SJSA1 (cell line): Measurements from ENCODE around the gene DNAH11. TPM values are rescaled to one million over a fixed set of nuclear protein-coding genes. Genes with fewer than 3 reads are reported as not detected.
"Not testable (repeated sequence)": the region's sequence is repeated elsewhere in the genome, so short reads cannot be mapped to it uniquely, and the experiment has no call there.

Experiments used
- DNase-seq, 2 experiments: peaks; one replicate each; pipeline ENCODE4 v3.0.0-alpha.2; 2015 to 2020; ENCODE audit warnings: low spot score in 2 of 2, low read depth in 1 of 2
- H3K27ac ChIP-seq: fragments of 250-450 bp; sonication (Bioruptor Pico); 2 replicates; pipeline ENCODE4 v1.5.1; 2020; ENCODE audit warnings: mild to moderate bottlenecking, moderate library complexity
- H3K27me3 ChIP-seq: fragments of 250-450 bp; sonication (Bioruptor Pico); replicated peaks from 2 replicates; pipeline ENCODE4 v1.5.1; 2020; ENCODE audit warnings: mild to moderate bottlenecking, moderate library complexity
- H3K36me3 ChIP-seq: fragments of 250-450 bp; sonication (Bioruptor Pico); 2 replicates; pipeline ENCODE4 v1.5.1; 2020; ENCODE audit warnings: mild to moderate bottlenecking
- H3K4me1 ChIP-seq: fragments of 250-450 bp; sonication (Bioruptor Pico); replicated peaks from 2 replicates; pipeline ENCODE4 v1.6.1; 2021; ENCODE audit warnings: mild to moderate bottlenecking
- H3K4me3 ChIP-seq: fragments of 250-450 bp; sonication (Bioruptor Pico); 2 replicates; pipeline ENCODE4 v1.5.1; 2020; ENCODE audit warnings: mild to moderate bottlenecking
- H3K9me3 ChIP-seq: fragments of 250-450 bp; sonication (Bioruptor Pico); replicated peaks from 2 replicates; pipeline ENCODE4 v1.5.1; 2020; ENCODE audit warnings: mild to moderate bottlenecking
- total RNA-seq: library from RNA; depleted of rRNA; stranded (reverse); fragments of >200 nt; shearing (Covaris generic); gene quantifications from 2 replicates; pipeline ENCODE4 v1.2.3, GENCODE V29; 2014

Gene DNAH11
- total RNA-seq, 1 experiment from 2014 or later: 13.1 TPM

- not testable (repeated sequence) for H3K4me1 ChIP-seq, H3K4me3 ChIP-seq, H3K27me3 ChIP-seq, H3K36me3 ChIP-seq, H3K27ac ChIP-seq, H3K9me3 ChIP-seq, DNase-seq
Observed at GRCh38 chr7:21533646-21534045, 9.2 kb upstream of the DNAH11 start.

GRCh38 chr7:21536445-21537118 is 6.3 kb upstream of the DNAH11 start:
- H3K4me3 ChIP-seq, H3K36me3 ChIP-seq, H3K27ac ChIP-seq, H3K9me3 ChIP-seq, DNase-seq, H3K4me1 ChIP-seq, H3K27me3 ChIP-seq: not testable (repeated sequence)

DNA sequence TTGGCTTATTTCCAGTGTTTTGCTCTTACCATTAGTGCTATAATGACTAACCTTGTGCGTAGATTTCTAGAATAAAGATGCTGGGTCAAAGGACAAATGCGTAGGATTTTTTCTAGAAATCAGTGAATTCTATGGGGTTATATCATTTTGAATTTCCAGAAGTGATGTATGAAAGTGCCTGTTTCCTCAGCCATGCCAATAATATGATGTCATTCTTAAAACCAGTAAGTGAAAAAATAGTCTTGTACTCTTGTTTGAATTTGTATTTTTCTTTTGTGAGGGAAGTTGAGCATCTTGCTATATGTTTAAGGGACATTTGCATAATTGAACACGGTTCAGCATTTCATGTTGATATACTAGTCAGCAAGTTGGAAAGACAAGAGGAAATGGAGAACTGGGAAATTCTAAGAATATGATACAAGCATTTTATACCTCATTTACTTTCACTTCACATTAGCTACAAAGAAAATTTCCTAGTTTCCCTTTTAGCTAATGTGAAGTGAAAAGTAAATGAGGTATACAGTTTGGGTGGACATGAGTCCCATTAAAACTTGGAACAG is 3.8 kb upstream of the DNAH11 start:
- Histone ChIP-seq H3K4me1 (peaks cover 12% of the 10 kb centered on the region), H3K9me3 (peaks cover 3% of the 10 kb centered on the region; the same call in 1 of the 2 replicates), H3K27ac (no peak overlapping the region), H3K4me3 (no peak overlapping the region), H3K36me3 (no peaks in the 10 kb centered on the region), H3K27me3 (peaks cover 11% of the 10 kb centered on the region; the same call in 1 of the 2 replicates)
- no peak for DNase-seq

- DNase-seq: peak in 1 of 2 experiments; percentile 5
Observed at GRCh38 chr7:21543528-21544302, 876 bp downstream of the DNAH11 start.

DNA sequence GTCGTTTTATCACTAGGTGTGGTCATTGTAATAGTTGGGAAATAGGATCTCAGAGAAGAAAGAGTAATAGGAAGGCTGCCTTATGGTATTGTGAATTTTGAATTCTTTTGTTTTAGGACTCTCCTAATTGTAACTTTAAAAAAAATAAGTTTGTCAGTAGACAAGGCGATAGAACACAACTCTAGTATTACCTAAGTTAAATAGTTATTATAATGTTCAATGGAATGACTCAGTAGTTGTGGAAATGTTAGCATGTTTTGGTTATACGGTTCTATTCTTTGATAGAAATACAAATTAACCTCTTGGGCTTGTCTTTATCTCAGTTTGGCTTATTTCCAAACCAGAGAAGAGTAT is 1.4 kb downstream of the DNAH11 start:
- H3K36me3 ChIP-seq: no peaks in the 10 kb centered on the region
- H3K4me1 ChIP-seq: peaks cover 12% of the 10 kb centered on the region
- H3K9me3 ChIP-seq: peaks cover 3% of the 10 kb centered on the region; the same call in 1 of the 2 replicates
- no peak overlapping the region for H3K27ac ChIP-seq
- no peak for DNase-seq
- H3K4me3 ChIP-seq: no peak overlapping the region
- H3K27me3 ChIP-seq: peaks cover 23% of the 10 kb centered on the region

More at GRCh38 chr7:21543528-21544302, 876 bp downstream of the DNAH11 start:
- Histone ChIP-seq H3K9me3 (peaks cover 3% of the 10 kb centered on the region; the same call in 1 of the 2 replicates), H3K4me3 (peak overlapping the region; percentile 41), H3K36me3 (no peaks in the 10 kb centered on the region), H3K27ac (no peak overlapping the region), H3K4me1 (peaks cover 12% of the 10 kb centered on the region), H3K27me3 (peaks cover 23% of the 10 kb centered on the region)

DNA sequence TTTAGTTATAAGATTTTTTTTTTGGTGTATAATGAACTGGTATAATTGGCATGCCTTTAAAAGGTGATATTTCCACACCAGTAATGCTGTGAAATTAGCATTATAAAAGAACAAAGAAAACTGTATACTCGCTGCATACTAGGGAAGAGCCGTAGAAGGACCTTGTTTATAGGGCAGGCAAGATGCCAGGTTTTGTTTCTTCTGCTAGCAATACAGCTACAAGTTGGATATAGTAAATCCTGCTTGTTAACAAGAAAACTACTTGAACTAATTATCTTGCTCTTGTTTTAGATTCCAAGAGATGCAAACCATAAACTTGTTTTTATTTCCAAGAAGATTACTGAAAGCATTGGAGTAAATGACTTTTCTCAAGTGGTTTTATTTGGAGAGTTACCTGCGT is 1.9 kb downstream of the DNAH11 start:
- Histone ChIP-seq H3K4me1 (peaks cover 12% of the 10 kb centered on the region), H3K27me3 (peaks cover 23% of the 10 kb centered on the region), H3K4me3 (no peak overlapping the region), H3K9me3 (peaks cover 3% of the 10 kb centered on the region; the same call in 1 of the 2 replicates), H3K36me3 (no peaks in the 10 kb centered on the region), H3K27ac (no peak overlapping the region)
- peak in 1 of 2 experiments; percentile 7 for DNase-seq

DNA sequence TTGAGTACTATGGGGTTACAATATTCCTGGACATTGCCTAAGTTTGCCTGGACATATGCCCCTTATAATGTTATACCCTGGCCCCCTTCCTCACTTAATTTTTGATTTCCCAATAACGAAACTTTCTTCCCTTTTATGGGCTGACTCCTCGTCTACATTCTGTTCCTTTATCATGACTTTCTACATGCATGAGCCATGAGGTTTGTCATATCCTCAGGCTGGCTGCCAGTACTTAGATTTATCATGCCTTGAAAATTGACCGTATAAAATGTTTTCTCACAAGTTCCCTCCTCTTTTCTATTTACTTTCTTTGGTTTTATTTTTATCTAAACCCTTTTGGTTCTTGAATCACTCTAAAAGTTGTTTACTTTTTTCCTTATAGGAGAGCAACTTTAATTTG is 4.7 kb downstream of the DNAH11 start:
- DNase-seq: no peak
- H3K27me3 ChIP-seq: peaks cover 23% of the 10 kb centered on the region
- H3K27ac ChIP-seq: no peak overlapping the region
- no peak overlapping the region for H3K4me3 ChIP-seq
- no peaks in the 10 kb centered on the region for H3K36me3 ChIP-seq
- peaks cover 12% of the 10 kb centered on the region for H3K4me1 ChIP-seq
- peaks cover 3% of the 10 kb centered on the region; the same call in 1 of the 2 replicates for H3K9me3 ChIP-seq

DNA sequence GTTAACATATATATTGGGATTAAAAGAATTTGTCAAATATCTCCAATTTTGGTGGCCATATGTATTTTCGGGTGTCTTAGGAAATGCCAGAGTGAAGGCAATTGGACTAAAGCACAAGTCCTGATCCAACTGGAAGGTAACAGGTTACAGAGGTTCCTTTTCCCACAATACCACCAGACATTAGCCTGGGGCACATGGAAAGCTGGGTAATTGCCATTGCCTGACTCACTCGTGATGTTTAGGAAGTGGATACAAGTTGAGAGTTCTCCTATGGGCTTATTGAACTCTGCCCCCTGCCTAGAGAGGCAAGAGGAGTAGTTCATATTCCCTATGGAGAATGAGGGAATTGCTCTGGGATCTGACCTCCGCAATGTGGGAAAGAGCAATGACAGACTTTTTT is 5.7 kb downstream of the DNAH11 start:
- Histone ChIP-seq H3K4me3 (no peak overlapping the region), H3K36me3 (no peaks in the 10 kb centered on the region), H3K4me1 (peaks cover 2% of the 10 kb centered on the region), H3K9me3 (no peaks in the 10 kb centered on the region), H3K27ac (no peak overlapping the region), H3K27me3 (peaks cover 18% of the 10 kb centered on the region)
- no peak for DNase-seq

DNA sequence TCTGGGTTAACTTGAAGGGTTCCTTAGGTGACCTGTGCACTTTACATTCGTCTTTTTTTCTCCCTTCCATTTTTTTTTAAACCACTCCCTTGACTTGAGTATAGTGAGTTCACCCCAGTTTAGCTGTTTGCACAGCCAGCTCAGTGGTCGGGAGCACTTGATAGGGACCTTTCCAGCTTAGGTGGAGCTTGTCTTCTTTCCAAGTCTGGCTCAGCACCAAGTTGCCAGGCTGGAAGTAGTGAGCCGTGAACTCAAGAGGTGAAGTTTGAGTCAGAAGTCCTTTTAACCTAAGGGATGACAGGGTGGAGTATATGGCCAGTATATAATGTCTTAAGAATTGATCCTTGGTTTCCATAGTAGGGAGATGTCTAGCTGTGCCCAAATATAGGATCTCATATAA is 7.2 kb downstream of the DNAH11 start:
- Histone ChIP-seq H3K36me3 (no peaks in the 10 kb centered on the region), H3K27me3 (peaks cover 9% of the 10 kb centered on the region; the same call in 1 of the 2 replicates)
- DNase-seq: no peak

GRCh38 chr7:21550821-21551531 is 8.1 kb downstream of the DNAH11 start:
- Histone ChIP-seq H3K36me3 (no peaks in the 10 kb centered on the region), H3K27ac (no peak overlapping the region)

More for the DNA sequence above, 7.2 kb downstream of the DNAH11 start:
- no peak overlapping the region for H3K27ac ChIP-seq
- no peak overlapping the region for H3K4me3 ChIP-seq
- no peaks in the 10 kb centered on the region for H3K9me3 ChIP-seq
- H3K4me1 ChIP-seq: no peaks in the 10 kb centered on the region

GRCh38 chr7:21562385-21562784 is 19.5 kb downstream of the DNAH11 start:
- Histone ChIP-seq H3K36me3 (no peaks in the 10 kb centered on the region), H3K27ac (no peak overlapping the region), H3K4me1 (no peaks in the 10 kb centered on the region), H3K4me3 (no peak overlapping the region), H3K27me3 (no peaks in the 10 kb centered on the region), H3K9me3 (no peaks in the 10 kb centered on the region)
- DNase-seq: no peak

More at GRCh38 chr7:21550821-21551531, 8.1 kb downstream of the DNAH11 start:
- no peaks in the 10 kb centered on the region for H3K9me3 ChIP-seq
- no peaks in the 10 kb centered on the region for H3K4me1 ChIP-seq
- peaks cover 5% of the 10 kb centered on the region; the same call in 1 of the 2 replicates for H3K27me3 ChIP-seq
- no peak for DNase-seq
- H3K4me3 ChIP-seq: no peak overlapping the region

- Histone ChIP-seq H3K4me3 (no peak overlapping the region), H3K27ac (no peak overlapping the region), H3K36me3 (no peaks in the 10 kb centered on the region), H3K4me1 (no peaks in the 10 kb centered on the region), H3K27me3 (no peaks in the 10 kb centered on the region), H3K9me3 (no peaks in the 10 kb centered on the region)
- DNase-seq: no peak
Observed at GRCh38 chr7:21565614-21566013, 22.8 kb downstream of the DNAH11 start.

- DNase-seq: no peak
- no peaks in the 10 kb centered on the region for H3K36me3 ChIP-seq
Observed at GRCh38 chr7:21566094-21566493, 23.3 kb downstream of the DNAH11 start.

More at GRCh38 chr7:21566094-21566493, 23.3 kb downstream of the DNAH11 start:
- Histone ChIP-seq H3K4me1 (no peaks in the 10 kb centered on the region), H3K9me3 (no peaks in the 10 kb centered on the region), H3K27ac (no peak overlapping the region), H3K27me3 (no peaks in the 10 kb centered on the region), H3K4me3 (no peak overlapping the region)
